GM12892 (cell line): ENCODE results near the gene SELENOO.

ENCODE experiments used
- POLR2AphosphoS5 ChIP-seq: IDR thresholded peaks from 2 replicates; pipeline ENCODE4 v1.6.1; 2011; ENCODE audit warnings: low read depth, low read length, control low read depth
- TAF1 ChIP-seq: IDR thresholded peaks from 2 replicates; pipeline ENCODE4 v1.6.1; 2011; ENCODE audit warnings: low read depth, mild to moderate bottlenecking, control low read depth, low read length, borderline replicate concordance

DNA sequence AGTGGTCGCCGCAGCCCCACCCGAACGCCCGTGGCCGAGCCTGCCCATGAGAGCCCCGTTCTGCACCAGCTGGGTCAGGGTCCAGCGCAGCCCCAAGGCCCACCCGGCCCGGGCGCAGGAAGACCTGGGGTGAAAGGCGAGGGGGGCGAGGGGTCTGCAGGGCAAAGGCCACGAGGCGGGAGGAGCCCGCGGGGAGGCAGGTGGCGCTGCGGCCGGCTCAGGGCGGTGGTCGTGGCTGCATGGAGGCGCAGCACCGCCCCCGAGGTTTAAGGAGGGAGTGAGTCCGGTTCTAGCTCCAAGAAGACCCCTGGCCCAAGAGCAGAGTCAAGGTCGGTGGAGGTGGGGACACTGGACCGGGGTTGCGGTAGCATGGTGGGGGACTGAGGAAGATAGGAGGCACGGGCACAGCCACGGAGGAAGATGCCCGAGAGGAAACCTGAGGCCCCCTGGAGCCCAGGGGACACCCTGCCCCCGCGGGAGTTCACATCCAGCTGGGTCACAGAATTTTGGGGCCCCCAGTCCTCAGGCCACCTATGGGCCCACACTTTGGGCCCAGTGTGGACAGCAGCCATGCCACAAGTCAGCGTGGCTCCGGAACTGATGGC is 50.8 kb downstream of the SELENOO start:
- TF ChIP-seq POLR2AphosphoS5 (no peak), TAF1 (no peak)
